Measurements from ENCODE around the gene IL20.

DNA sequence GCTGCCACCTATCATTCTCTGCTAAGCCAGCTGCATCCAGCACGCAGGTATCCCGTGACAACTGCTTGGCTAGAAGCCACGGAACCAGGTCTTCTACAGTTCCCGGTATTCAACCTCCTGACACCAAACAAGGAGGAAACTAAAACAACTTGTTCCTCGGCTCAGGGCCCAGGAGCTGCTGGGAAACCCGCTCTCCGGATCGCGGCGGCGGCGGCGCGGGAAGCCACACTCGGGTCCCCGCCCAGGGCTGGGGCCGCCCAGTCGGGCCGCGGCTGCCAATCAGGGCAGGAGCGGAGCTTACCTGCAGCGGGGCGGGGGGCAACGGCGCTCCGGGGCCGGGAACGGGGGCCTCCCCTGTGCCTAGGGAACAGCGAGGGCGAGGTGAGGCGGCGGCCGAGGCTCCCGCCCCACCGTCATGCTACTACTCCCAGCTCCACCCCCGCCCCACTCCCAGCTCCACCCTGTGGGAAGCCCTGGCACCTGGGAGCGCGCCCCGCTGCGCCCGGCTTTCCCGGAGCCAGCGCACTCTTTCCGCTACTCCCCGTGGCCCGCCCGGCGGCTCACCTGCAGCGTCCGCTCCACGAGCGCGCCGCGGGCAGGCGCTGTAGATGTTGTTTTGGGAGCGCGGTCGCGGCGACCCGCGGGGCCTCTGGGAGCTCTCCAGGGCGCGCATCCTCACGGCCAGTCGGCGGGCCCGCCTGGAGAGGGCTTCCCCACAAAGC lies 43.9 kb downstream of the IL20 start:
- TF ChIP-seq, protein P1, sequence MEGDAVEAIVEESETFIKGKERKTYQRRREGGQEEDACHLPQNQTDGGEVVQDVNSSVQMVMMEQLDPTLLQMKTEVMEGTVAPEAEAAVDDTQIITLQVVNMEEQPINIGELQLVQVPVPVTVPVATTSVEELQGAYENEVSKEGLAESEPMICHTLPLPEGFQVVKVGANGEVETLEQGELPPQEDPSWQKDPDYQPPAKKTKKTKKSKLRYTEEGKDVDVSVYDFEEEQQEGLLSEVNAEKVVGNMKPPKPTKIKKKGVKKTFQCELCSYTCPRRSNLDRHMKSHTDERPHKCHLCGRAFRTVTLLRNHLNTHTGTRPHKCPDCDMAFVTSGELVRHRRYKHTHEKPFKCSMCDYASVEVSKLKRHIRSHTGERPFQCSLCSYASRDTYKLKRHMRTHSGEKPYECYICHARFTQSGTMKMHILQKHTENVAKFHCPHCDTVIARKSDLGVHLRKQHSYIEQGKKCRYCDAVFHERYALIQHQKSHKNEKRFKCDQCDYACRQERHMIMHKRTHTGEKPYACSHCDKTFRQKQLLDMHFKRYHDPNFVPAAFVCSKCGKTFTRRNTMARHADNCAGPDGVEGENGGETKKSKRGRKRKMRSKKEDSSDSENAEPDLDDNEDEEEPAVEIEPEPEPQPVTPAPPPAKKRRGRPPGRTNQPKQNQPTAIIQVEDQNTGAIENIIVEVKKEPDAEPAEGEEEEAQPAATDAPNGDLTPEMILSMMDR (IDR thresholded peaks at IDR 0.05): no peak
- TF ChIP-seq EZH2 (IDR thresholded peaks at IDR 0.05): peak; percentile 81
- peak; percentile 75 for TF ChIP-seq EZH2phosphoT487 (IDR thresholded peaks at IDR 0.05)
